ENCODE results near the gene TMEM150B.

The TMEM150B gene

GRCh38 chr19:55285229-55285890, 39.8 kb downstream of the TMEM150B start:
- no peak for DNase-seq (ENCODE audit: extremely low read depth, low read depth)
- TF ChIP-seq CTCF (IDR thresholded peaks at IDR 0.05; ENCODE audit: low read depth, low read length), result no peak

- TF ChIP-seq CTCF (IDR thresholded peaks at IDR 0.05; ENCODE audit: low read depth, low read length), result no peak
- no peak for DNase-seq (ENCODE audit: extremely low read depth, low read depth)
Measured at GRCh38 chr19:55284405-55285058, 40.6 kb downstream of the TMEM150B start.

GRCh38 chr19:55283548-55284377, 41.4 kb downstream of the TMEM150B start, which contains the start of gene BRSK1:
Gene BRSK1, plus strand, starts transcription at chr19:55283997. Its CDS starts 446 bp downstream, at chr19:55284443.
- peak; percentile 16 for DNase-seq (ENCODE audit: extremely low read depth, low read depth)
- no peak for TF ChIP-seq CTCF (IDR thresholded peaks at IDR 0.05; ENCODE audit: low read depth, low read length)

GRCh38 chr19:55279770-55280643, 45.1 kb downstream of the TMEM150B start, which contains the start of gene HSPBP1:
Gene HSPBP1, minus strand, starts transcription at chr19:55280110. Its CDS starts 502 bp downstream, at chr19:55279608.
- TF ChIP-seq CTCF (IDR thresholded peaks at IDR 0.05; ENCODE audit: low read depth, low read length), result no peak

GRCh38 chr19:55279340-55279739, 45.8 kb downstream of the TMEM150B start:
- DNase-seq (ENCODE audit: extremely low read depth, low read depth), result no peak

More at GRCh38 chr19:55279770-55280643, 45.1 kb downstream of the TMEM150B start, which contains the start of gene HSPBP1:
- DNase-seq (ENCODE audit: extremely low read depth, low read depth), result peak; percentile 83

More at GRCh38 chr19:55279340-55279739, 45.8 kb downstream of the TMEM150B start:
- TF ChIP-seq CTCF (IDR thresholded peaks at IDR 0.05; ENCODE audit: low read depth, low read length), result no peak

Measured in AG09319 (cell line).